GM12878 (cell line): ENCODE results near the gene ATF6.

Experiments used
- EZH2 ChIP-seq: IDR thresholded peaks from 2 replicates; pipeline ENCODE4 v1.6.1; 2012; ENCODE audit warnings: low read depth, mild to moderate bottlenecking, control low read depth, inconsistent platforms, low read length, borderline replicate concordance; ENCODE audit not compliant: control insufficient read depth
- JUND ChIP-seq: IDR thresholded peaks from 2 replicates; pipeline ENCODE4 v1.6.1; 2012; ENCODE audit warnings: low read depth, mild to moderate bottlenecking, low read length, improper control_type of control experiment, moderate library complexity
- NBN ChIP-seq: fragments of 450-650 bp; IDR thresholded peaks from 2 replicates; pipeline ENCODE4 v1.6.1; 2016
- POLR2A ChIP-seq: IDR thresholded peaks from 2 replicates; pipeline ENCODE4 v1.6.1; 2011; ENCODE audit warnings: low read depth, mild to moderate bottlenecking, low read length
- RAD21 ChIP-seq: IDR thresholded peaks from 2 replicates; pipeline ENCODE4 v1.6.1; 2011; ENCODE audit warnings: mild to moderate bottlenecking, low read depth, low read length, moderate library complexity; ENCODE audit not compliant: insufficient read depth
- RB1 ChIP-seq: fragments of 450-650 bp; formaldehyde crosslinking; IDR thresholded peaks from 2 replicates; pipeline ENCODE4 v1.6.1; 2017; ENCODE audit warnings: mild to moderate bottlenecking, borderline replicate concordance
- SP1 ChIP-seq: IDR thresholded peaks from one replicate; pipeline ENCODE4 v1.6.1; 2011; ENCODE audit warnings: low read depth, low read length
- SUZ12 ChIP-seq: fragments of 200-600 bp; sonication (generic); IDR thresholded peaks from one replicate; pipeline ENCODE4 v1.6.1; 2018; ENCODE audit warnings: antibody characterized with exemption, mild to moderate bottlenecking; ENCODE audit not compliant: unreplicated experiment
- TCF12 ChIP-seq: IDR thresholded peaks from 2 replicates; pipeline ENCODE4 v1.6.1; 2011; ENCODE audit warnings: low read depth, mild to moderate bottlenecking, low read length
- TF ChIP-seq, protein P1 (sequence below), 3 experiments: IDR thresholded peaks in 2 of 3; conservative IDR thresholded peaks in 1 of 3; 2 replicates each; pipeline ENCODE4 v1.5.1; 2011; ENCODE audit warnings: low read depth in 3 of 3, low read length in 3 of 3, mild to moderate bottlenecking in 3 of 3, control low read depth in 2 of 3, moderate library complexity in 2 of 3, inconsistent platforms in 1 of 3, mixed read lengths in 1 of 3; ENCODE audit not compliant: control insufficient read depth in 2 of 3, insufficient read depth in 1 of 3; ENCODE audit errors: extremely low read depth in 1 of 3
- TF ChIP-seq, protein P2 (sequence below): IDR thresholded peaks from 2 replicates; pipeline ENCODE4 v1.6.1; 2012; ENCODE audit warnings: low read length, inconsistent platforms
- TF ChIP-seq, protein P3 (sequence below): fragments of 450-650 bp; formaldehyde crosslinking; IDR thresholded peaks from 2 replicates; pipeline ENCODE4 v1.4.0; 2022; ENCODE audit warnings: mild to moderate bottlenecking, moderate library complexity
- TF ChIP-seq, protein P4 (sequence below): IDR thresholded peaks from 2 replicates; pipeline ENCODE4 v1.6.1; 2011; ENCODE audit warnings: borderline replicate concordance, low read depth, mild to moderate bottlenecking, moderate library complexity, low read length; ENCODE audit not compliant: insufficient read depth, poor library complexity, severe bottlenecking

DNA sequence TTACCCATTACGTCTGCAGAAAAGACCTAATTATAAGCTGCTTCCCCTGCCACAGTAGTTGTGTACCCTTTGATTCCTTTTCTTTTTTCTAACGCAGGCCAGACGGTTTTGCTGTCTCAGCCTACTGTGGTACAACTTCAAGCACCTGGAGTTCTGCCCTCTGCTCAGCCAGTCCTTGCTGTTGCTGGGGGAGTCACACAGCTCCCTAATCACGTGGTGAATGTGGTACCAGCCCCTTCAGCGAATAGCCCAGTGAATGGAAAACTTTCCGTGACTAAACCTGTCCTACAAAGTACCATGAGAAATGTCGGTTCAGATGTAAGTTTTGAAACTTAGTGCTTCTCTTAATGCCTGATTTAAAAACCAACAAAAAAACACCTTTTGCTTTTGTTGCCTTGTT, 35.8 kb downstream of the ATF6 start:
- TF ChIP-seq, protein P1, sequence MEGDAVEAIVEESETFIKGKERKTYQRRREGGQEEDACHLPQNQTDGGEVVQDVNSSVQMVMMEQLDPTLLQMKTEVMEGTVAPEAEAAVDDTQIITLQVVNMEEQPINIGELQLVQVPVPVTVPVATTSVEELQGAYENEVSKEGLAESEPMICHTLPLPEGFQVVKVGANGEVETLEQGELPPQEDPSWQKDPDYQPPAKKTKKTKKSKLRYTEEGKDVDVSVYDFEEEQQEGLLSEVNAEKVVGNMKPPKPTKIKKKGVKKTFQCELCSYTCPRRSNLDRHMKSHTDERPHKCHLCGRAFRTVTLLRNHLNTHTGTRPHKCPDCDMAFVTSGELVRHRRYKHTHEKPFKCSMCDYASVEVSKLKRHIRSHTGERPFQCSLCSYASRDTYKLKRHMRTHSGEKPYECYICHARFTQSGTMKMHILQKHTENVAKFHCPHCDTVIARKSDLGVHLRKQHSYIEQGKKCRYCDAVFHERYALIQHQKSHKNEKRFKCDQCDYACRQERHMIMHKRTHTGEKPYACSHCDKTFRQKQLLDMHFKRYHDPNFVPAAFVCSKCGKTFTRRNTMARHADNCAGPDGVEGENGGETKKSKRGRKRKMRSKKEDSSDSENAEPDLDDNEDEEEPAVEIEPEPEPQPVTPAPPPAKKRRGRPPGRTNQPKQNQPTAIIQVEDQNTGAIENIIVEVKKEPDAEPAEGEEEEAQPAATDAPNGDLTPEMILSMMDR (IDR thresholded peaks at IDR 0.05 in 2 of 3, conservative IDR thresholded peaks at IDR 0.05 in 1 of 3; ENCODE audit: control insufficient read depth in 2 of 3, extremely low read depth in 1 of 3, insufficient read depth in 1 of 3, low read depth in 3 of 3, low read length in 3 of 3) = no peak
- no peak for TF ChIP-seq RAD21
- TF ChIP-seq SUZ12 = no peak
- TF ChIP-seq EZH2 = no peak
- TF ChIP-seq, protein P2, sequence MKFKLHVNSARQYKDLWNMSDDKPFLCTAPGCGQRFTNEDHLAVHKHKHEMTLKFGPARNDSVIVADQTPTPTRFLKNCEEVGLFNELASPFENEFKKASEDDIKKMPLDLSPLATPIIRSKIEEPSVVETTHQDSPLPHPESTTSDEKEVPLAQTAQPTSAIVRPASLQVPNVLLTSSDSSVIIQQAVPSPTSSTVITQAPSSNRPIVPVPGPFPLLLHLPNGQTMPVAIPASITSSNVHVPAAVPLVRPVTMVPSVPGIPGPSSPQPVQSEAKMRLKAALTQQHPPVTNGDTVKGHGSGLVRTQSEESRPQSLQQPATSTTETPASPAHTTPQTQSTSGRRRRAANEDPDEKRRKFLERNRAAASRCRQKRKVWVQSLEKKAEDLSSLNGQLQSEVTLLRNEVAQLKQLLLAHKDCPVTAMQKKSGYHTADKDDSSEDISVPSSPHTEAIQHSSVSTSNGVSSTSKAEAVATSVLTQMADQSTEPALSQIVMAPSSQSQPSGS = no peak
- TF ChIP-seq, protein P3, sequence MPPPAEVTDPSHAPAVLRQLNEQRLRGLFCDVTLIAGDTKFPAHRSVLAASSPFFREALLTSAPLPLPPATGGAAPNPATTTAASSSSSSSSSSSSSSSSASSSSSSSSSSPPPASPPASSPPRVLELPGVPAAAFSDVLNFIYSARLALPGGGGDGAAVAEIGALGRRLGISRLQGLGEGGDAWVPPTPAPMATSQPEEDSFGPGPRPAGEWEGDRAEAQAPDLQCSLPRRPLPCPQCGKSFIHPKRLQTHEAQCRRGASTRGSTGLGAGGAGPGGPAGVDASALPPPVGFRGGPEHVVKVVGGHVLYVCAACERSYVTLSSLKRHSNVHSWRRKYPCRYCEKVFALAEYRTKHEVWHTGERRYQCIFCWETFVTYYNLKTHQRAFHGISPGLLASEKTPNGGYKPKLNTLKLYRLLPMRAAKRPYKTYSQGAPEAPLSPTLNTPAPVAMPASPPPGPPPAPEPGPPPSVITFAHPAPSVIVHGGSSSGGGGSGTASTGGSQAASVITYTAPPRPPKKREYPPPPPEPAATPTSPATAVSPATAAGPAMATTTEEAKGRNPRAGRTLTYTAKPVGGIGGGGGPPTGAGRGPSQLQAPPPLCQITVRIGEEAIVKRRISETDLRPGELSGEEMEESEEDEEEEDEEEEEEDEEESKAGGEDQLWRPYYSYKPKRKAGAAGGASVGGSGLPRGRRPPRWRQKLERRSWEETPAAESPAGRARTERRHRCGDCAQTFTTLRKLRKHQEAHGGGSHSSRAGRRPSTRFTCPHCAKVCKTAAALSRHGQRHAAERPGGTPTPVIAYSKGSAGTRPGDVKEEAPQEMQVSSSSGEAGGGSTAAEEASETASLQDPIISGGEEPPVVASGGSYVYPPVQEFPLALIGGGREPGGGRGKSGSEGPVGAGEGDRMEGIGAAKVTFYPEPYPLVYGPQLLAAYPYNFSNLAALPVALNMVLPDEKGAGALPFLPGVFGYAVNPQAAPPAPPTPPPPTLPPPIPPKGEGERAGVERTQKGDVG (CRISPR knock-in tag) = no peak
- TF ChIP-seq POLR2A = no peak
- TF ChIP-seq NBN = no peak
- no peak for TF ChIP-seq JUND
- TF ChIP-seq RB1 = no peak
- TF ChIP-seq TCF12 = no peak
- TF ChIP-seq SP1 = no peak
- TF ChIP-seq, protein P4, sequence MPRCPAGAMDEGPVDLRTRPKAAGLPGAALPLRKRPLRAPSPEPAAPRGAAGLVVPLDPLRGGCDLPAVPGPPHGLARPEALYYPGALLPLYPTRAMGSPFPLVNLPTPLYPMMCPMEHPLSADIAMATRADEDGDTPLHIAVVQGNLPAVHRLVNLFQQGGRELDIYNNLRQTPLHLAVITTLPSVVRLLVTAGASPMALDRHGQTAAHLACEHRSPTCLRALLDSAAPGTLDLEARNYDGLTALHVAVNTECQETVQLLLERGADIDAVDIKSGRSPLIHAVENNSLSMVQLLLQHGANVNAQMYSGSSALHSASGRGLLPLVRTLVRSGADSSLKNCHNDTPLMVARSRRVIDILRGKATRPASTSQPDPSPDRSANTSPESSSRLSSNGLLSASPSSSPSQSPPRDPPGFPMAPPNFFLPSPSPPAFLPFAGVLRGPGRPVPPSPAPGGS = no peak
